HG03457 (cell line): ENCODE measurements around the gene NFATC4.

Experiments used
- ATAC-seq: cut with Tn5 transposase; IDR thresholded peaks from one replicate; pipeline ENCODE4 v1.9.1; 2021; ENCODE audit warnings: moderate number of reproducible peaks; ENCODE audit not compliant: unreplicated experiment

The NFATC4 gene

GRCh38 chr14:24427537-24428508, 59.8 kb downstream of the NFATC4 start:
- ATAC-seq = no peak

GRCh38 chr14:24428628-24429394, 60.8 kb downstream of the NFATC4 start:
- no peak for ATAC-seq
